GM10248 (cell line): ENCODE results near the gene CD164L2.
"Not testable (repeated sequence)": the region's sequence is repeated elsewhere in the genome, so short reads cannot be mapped to it uniquely, and the experiment has no call there.

Experiments used
- CTCF ChIA-PET: fragments of 300-600 bp; sonication (Branson Sonifier 250); formaldehyde crosslinking; extraction: SDS; loops from one replicate; lab custom pipeline; 2021; ENCODE audit warnings: antibody characterized with exemption; lab: Yijun Ruan, JAX
- POLR2A ChIA-PET: fragments of 350-650 bp; sonication (Branson Sonifier 250); formaldehyde crosslinking; extraction: SDS; loops from one replicate; lab custom pipeline; 2020; ENCODE audit warnings: antibody characterized with exemption; lab: Yijun Ruan, JAX
- DNase-seq: peaks from one replicate; pipeline ENCODE4 v3.0.0; 2012; ENCODE audit errors: extremely low spot score
- TF ChIP-seq, protein P1 (sequence below): IDR thresholded peaks from 2 replicates; pipeline ENCODE4 v1.5.1; 2012; ENCODE audit warnings: mild to moderate bottlenecking, low read depth; ENCODE audit errors: extremely low read depth, missing control alignments, control extremely low read depth

Gene CD164L2

DNA sequence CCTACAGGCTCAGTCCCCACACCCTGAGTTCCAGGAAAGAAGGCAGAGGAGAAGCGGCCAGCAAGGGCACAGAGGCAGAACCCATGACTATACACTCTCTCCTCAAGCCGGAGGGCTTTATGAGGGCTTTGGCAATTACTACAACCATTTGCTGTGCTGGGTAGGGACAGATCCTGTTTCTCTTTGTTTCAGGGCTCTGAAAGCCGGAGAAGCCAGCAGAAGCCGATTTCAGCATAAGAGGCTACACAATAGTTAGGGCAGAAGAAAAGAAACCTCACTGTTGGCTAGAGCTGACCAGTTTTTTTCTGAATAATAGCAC, 23.2 kb upstream of the CD164L2 start:
- TF ChIP-seq, protein P1, sequence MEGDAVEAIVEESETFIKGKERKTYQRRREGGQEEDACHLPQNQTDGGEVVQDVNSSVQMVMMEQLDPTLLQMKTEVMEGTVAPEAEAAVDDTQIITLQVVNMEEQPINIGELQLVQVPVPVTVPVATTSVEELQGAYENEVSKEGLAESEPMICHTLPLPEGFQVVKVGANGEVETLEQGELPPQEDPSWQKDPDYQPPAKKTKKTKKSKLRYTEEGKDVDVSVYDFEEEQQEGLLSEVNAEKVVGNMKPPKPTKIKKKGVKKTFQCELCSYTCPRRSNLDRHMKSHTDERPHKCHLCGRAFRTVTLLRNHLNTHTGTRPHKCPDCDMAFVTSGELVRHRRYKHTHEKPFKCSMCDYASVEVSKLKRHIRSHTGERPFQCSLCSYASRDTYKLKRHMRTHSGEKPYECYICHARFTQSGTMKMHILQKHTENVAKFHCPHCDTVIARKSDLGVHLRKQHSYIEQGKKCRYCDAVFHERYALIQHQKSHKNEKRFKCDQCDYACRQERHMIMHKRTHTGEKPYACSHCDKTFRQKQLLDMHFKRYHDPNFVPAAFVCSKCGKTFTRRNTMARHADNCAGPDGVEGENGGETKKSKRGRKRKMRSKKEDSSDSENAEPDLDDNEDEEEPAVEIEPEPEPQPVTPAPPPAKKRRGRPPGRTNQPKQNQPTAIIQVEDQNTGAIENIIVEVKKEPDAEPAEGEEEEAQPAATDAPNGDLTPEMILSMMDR: no peak
- no peak for DNase-seq
- ChIA-PET CTCF (interaction anchor here (1.0 to 14.3 kb wide), 3 partner anchors 10 to 108 kb away, joined by 3 to 324 read pairs (median 6); no protein-coding TSS in a partner anchor), POLR2A (no interaction called here)

DNA sequence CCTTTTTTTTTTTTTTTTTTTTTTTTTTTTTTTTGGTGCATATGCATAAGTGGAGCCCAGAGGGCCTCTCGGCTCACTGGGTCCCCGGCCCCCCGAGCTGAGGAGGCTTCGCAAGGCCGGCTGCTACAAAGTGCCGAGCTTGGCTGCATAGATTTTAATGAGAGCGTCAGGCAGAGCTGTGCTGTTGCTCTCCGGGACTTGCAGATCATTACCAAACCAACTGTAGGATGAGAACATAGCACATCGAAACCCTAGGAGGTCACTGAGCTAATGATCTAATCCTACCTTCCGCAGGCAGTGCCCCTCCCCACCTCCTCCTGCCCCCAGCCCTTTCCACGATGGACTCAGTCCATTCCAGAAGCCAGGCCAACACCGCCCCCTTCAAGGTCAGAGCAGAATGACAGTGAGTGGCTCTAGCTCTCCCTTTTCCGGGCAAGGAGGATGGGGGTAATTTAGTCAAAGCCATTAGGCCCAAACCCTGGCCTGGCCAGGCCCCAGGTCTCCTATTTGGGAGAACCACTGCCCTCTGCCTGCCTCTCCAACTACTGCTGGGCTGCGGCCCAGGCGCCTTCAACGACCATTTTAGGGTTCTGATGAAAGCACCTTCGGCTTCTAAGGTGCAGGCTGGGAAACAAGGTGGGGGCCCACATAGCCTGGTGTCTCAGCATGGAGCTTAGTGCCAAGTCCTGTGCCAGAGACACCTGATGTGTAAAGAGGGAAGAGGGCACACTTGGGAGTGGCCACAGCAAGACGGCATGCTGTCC, 22.6 kb upstream of the CD164L2 start:
- ChIA-PET POLR2A (interaction anchor here (0.6 kb wide), 1 partner anchor 266 kb away, joined by 9 read pairs; no protein-coding TSS in a partner anchor), CTCF (interaction anchor here (0.7 to 14.3 kb wide), 6 partner anchors 8 to 107 kb away, joined by 3 to 324 read pairs (median 4); no protein-coding TSS in a partner anchor)
- not testable (repeated sequence) for DNase-seq

- DNase-seq: no peak
- ChIA-PET CTCF (interaction anchor here (0.7 to 14.3 kb wide), 4 partner anchors 9 to 106 kb away, joined by 3 to 324 read pairs (median 4); no protein-coding TSS in a partner anchor), POLR2A (no interaction called here)
- TF ChIP-seq, protein P1: no peak
Observed at GRCh38 chr1:27405074-27405473, 21.9 kb upstream of the CD164L2 start.

GRCh38 chr1:27403931-27404330, 20.8 kb upstream of the CD164L2 start:
- TF ChIP-seq, protein P1: no peak
- CTCF ChIA-PET: interaction anchor here (0.7 to 14.3 kb wide), 10 partner anchors 9 to 203 kb away, joined by 3 to 324 read pairs (median 5); partner anchors contain the start of gene WASF2
- POLR2A ChIA-PET: no interaction called here
- no peak for DNase-seq

GRCh38 chr1:27403065-27403726, 20.1 kb upstream of the CD164L2 start:
- POLR2A ChIA-PET: no interaction called here
- TF ChIP-seq, protein P1: peak; percentile 46
- no peak for DNase-seq
- CTCF ChIA-PET: interaction anchor here (1.1 to 14.3 kb wide), 15 partner anchors 8 to 259 kb away, joined by 3 to 324 read pairs (median 4); partner anchors contain the start of genes MAP3K6 and WASF2

GRCh38 chr1:27402349-27402754, 19.2 kb upstream of the CD164L2 start:
- DNase-seq: no peak
- ChIA-PET CTCF (interaction anchor here (0.9 to 14.3 kb wide), 17 partner anchors 7 to 260 kb away, joined by 3 to 324 read pairs (median 4); partner anchors contain the start of genes MAP3K6 and WASF2), POLR2A (no interaction called here)
- TF ChIP-seq, protein P1: peak; percentile 44
